Measurements from ENCODE around the gene PCDHA11.
"Not testable (repeated sequence)": the region's sequence is repeated elsewhere in the genome, so short reads cannot be mapped to it uniquely, and the experiment has no call there.

Gene PCDHA11

GRCh38 chr5:140833993-140834392 lies 34.8 kb upstream of the PCDHA11 start, which contains the start of gene PCDHA7:
PCDHA7 (plus strand) TSS chr5:140834269; CDS start chr5:140834384, 115 bp downstream.
- Histone ChIP-seq H3K9me3 (ENCODE audit: control insufficient read depth, low read length) (no peaks in the 10 kb centered on the region), H3K4me1 (ENCODE audit: control insufficient read depth, insufficient read depth, low read length) (no peaks in the 10 kb centered on the region), H3K36me3 (ENCODE audit: control insufficient read depth, insufficient read depth, low read length) (no peaks in the 10 kb centered on the region), H3K27me3 (ENCODE audit: control insufficient read depth, insufficient read depth, low read length, poor library complexity, severe bottlenecking) (no peaks in the 10 kb centered on the region), H3K4me3 (ENCODE audit: insufficient read depth, low read depth, low read length) (no peak within 1 kb of the TSS), H3K27ac (ENCODE audit: insufficient read depth, low read depth, low read length, poor library complexity, severe bottlenecking) (no peak within 1 kb of the TSS)
- WGBS, 2 experiments = 85 to 88% methylated on average over 7 to 8 of the region's 8 CpGs

DNA sequence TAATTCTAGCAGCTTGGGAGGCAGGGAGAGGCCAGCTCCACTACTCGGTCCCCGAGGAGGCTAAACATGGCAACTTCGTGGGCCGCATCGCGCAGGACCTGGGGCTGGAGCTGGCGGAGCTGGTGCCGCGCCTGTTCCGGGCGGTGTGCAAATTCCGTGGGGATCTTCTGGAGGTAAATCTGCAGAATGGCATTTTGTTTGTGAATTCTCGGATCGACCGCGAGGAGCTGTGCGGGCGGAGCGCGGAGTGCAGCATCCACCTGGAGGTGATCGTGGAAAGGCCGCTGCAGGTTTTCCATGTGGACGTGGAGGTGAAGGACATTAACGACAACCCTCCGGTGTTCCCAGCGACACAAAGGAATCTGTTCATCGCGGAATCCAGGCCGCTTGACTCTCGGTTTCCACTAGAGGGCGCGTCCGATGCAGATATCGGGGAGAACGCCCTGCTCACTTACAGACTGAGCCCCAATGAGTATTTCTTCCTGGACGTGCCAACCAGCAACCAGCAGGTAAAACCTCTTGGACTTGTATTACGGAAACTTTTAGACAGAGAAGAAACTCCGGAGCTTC lies 34.2 kb upstream of the PCDHA11 start:
- 95 to 97% methylated on average over 28 of the region's 38 CpGs for WGBS, 2 experiments
- not testable (repeated sequence) for H3K9me3 ChIP-seq (ENCODE audit: control insufficient read depth, low read length); H3K4me3 ChIP-seq (ENCODE audit: insufficient read depth, low read depth, low read length); H3K27me3 ChIP-seq (ENCODE audit: control insufficient read depth, insufficient read depth, low read length, poor library complexity, severe bottlenecking); H3K27ac ChIP-seq (ENCODE audit: insufficient read depth, low read depth, low read length, poor library complexity, severe bottlenecking); H3K4me1 ChIP-seq (ENCODE audit: control insufficient read depth, insufficient read depth, low read length); H3K36me3 ChIP-seq (ENCODE audit: control insufficient read depth, insufficient read depth, low read length)

DNA sequence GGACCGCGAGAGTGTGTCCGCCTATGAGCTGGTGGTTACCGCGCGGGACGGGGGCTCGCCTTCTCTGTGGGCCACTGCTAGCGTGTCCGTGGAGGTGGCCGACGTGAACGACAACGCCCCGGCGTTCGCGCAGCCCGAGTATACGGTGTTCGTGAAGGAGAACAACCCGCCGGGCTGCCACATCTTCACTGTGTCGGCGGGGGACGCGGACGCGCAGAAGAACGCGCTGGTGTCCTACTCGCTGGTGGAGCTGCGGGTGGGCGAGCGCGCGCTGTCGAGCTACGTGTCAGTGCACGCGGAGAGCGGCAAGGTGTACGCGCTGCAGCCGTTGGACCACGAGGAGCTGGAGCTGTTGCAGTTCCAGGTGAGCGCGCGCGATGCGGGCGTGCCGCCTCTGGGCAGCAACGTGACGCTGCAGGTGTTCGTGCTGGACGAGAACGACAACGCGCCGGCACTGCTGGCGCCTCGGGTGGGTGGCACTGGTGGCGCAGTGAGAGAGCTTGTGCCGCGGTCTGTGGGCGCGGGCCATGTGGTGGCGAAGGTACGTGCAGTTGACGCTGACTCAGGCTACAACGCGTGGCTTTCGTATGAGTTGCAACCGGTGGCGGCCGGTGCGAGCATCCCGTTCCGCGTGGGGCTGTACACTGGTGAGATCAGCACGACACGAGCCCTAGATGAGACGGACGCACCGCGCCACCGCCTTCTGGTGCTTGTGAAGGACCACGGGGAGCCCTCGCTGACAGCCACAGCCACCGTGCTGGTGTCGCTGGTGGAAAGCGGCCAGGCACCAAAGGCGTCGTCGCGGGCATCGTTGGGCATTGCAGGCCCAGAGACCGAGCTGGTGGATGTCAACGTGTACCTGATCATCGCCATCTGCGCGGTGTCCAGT lies 32.9 kb upstream of the PCDHA11 start:
- Histone ChIP-seq H3K9me3 (ENCODE audit: control insufficient read depth, low read length) (no peaks in the 10 kb centered on the region), H3K4me3 (ENCODE audit: insufficient read depth, low read depth, low read length) (no peak overlapping the region), H3K36me3 (ENCODE audit: control insufficient read depth, insufficient read depth, low read length) (no peaks in the 10 kb centered on the region), H3K27me3 (ENCODE audit: control insufficient read depth, insufficient read depth, low read length, poor library complexity, severe bottlenecking) (no peaks in the 10 kb centered on the region), H3K27ac (ENCODE audit: insufficient read depth, low read depth, low read length, poor library complexity, severe bottlenecking) (no peak overlapping the region), H3K4me1 (ENCODE audit: control insufficient read depth, insufficient read depth, low read length) (no peaks in the 10 kb centered on the region)
- 97% methylated on average over 103 of the region's 103 CpGs for WGBS, 2 experiments

GRCh38 chr5:140840978-140841962 lies 27.5 kb upstream of the PCDHA11 start, which contains the start of gene PCDHA8:
PCDHA8 (plus strand) TSS chr5:140841187; CDS start chr5:140841322, 135 bp downstream.
- Histone ChIP-seq H3K4me3 (ENCODE audit: insufficient read depth, low read depth, low read length) (peak within 1 kb of the TSS; percentile 22), H3K4me1 (ENCODE audit: control insufficient read depth, insufficient read depth, low read length) (no peaks in the 10 kb centered on the region), H3K9me3 (ENCODE audit: control insufficient read depth, low read length) (peaks cover 2% of the 10 kb centered on the region), H3K27me3 (ENCODE audit: control insufficient read depth, insufficient read depth, low read length, poor library complexity, severe bottlenecking) (no peaks in the 10 kb centered on the region), H3K27ac (ENCODE audit: insufficient read depth, low read depth, low read length, poor library complexity, severe bottlenecking) (no peak within 1 kb of the TSS), H3K36me3 (ENCODE audit: control insufficient read depth, insufficient read depth, low read length) (no peaks in the 10 kb centered on the region)
- WGBS, 2 experiments = 88 to 89% methylated on average over 47 of the region's 47 CpGs

GRCh38 chr5:140842798-140843733 lies 25.7 kb upstream of the PCDHA11 start:
- no peaks in the 10 kb centered on the region for H3K36me3 ChIP-seq (ENCODE audit: control insufficient read depth, insufficient read depth, low read length)
- 96 to 97% methylated on average over 86 to 87 of the region's 87 CpGs for WGBS, 2 experiments
- peaks cover 2% of the 10 kb centered on the region for H3K9me3 ChIP-seq (ENCODE audit: control insufficient read depth, low read length)
- no peaks in the 10 kb centered on the region for H3K4me1 ChIP-seq (ENCODE audit: control insufficient read depth, insufficient read depth, low read length)
- H3K27me3 ChIP-seq (ENCODE audit: control insufficient read depth, insufficient read depth, low read length, poor library complexity, severe bottlenecking) = no peaks in the 10 kb centered on the region
- no peak overlapping the region for H3K4me3 ChIP-seq (ENCODE audit: insufficient read depth, low read depth, low read length)
- H3K27ac ChIP-seq (ENCODE audit: insufficient read depth, low read depth, low read length, poor library complexity, severe bottlenecking) = no peak overlapping the region

- H3K27ac ChIP-seq (ENCODE audit: insufficient read depth, low read depth, low read length, poor library complexity, severe bottlenecking); H3K4me3 ChIP-seq (ENCODE audit: insufficient read depth, low read depth, low read length); H3K4me1 ChIP-seq (ENCODE audit: control insufficient read depth, insufficient read depth, low read length); H3K27me3 ChIP-seq (ENCODE audit: control insufficient read depth, insufficient read depth, low read length, poor library complexity, severe bottlenecking); H3K36me3 ChIP-seq (ENCODE audit: control insufficient read depth, insufficient read depth, low read length); H3K9me3 ChIP-seq (ENCODE audit: control insufficient read depth, low read length): not testable (repeated sequence)
- WGBS, 2 experiments = 87 to 95% methylated on average over 38 to 39 of the region's 48 CpGs
Measured at GRCh38 chr5:140848139-140849102, 20.3 kb upstream of the PCDHA11 start, which contains the start of gene PCDHA9. PCDHA9 (plus strand) TSS chr5:140848382; CDS start chr5:140848496, 114 bp downstream.

DNA sequence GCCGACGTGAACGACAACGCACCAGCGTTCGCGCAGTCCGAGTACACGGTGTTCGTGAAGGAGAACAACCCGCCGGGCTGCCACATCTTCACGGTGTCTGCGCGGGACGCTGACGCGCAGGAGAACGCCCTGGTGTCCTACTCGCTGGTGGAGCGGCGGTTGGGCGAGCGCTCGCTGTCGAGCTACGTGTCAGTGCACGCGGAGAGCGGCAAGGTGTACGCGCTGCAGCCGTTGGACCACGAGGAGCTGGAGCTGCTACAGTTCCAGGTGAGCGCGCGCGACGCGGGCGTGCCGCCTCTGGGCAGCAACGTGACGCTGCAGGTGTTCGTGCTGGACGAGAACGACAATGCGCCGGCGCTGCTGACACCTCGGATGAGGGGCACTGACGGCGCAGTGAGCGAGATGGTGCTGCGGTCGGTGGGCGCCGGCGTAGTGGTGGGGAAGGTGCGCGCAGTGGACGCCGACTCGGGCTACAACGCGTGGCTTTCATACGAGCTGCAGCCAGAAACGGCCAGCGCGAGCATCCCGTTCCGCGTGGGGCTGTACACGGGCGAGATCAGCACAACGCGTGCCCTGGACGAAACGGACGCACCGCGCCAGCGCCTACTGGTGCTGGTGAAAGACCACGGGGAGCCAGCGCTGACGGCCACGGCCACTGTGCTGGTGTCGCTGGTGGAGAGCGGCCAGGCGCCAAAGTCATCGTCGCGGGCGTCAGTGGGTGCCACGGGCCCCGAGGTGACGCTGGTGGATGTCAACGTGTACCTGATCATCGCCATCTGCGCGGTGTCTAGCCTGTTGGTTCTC lies 18.7 kb upstream of the PCDHA11 start:
- H3K9me3 ChIP-seq (ENCODE audit: control insufficient read depth, low read length); H3K36me3 ChIP-seq (ENCODE audit: control insufficient read depth, insufficient read depth, low read length); H3K4me1 ChIP-seq (ENCODE audit: control insufficient read depth, insufficient read depth, low read length); H3K4me3 ChIP-seq (ENCODE audit: insufficient read depth, low read depth, low read length); H3K27me3 ChIP-seq (ENCODE audit: control insufficient read depth, insufficient read depth, low read length, poor library complexity, severe bottlenecking); H3K27ac ChIP-seq (ENCODE audit: insufficient read depth, low read depth, low read length, poor library complexity, severe bottlenecking): not testable (repeated sequence)
- WGBS, 2 experiments = 97% methylated on average over 101 of the region's 101 CpGs

Data from ectodermal cell (in vitro differentiated cells).